ENCODE data around the gene DENND6A.

DENND6A gene

GRCh38 chr3:57692396-57693147 lies at the start of gene DENND6A:
TSS of gene DENND6A (minus strand) at chr3:57693077. CDS start at chr3:57693018, 59 bp downstream.
- H3K27ac ChIP-seq = peak within 1 kb of the TSS; percentile 96
- TF ChIP-seq CTCF (conservative IDR thresholded peaks at IDR 0.05) = no peak
- peak; percentile 91 for TF ChIP-seq ZFX (IDR thresholded peaks at IDR 0.05)

GRCh38 chr3:57740027-57740426 lies 47.1 kb upstream of the DENND6A start:
- no peak for TF ChIP-seq CTCF (conservative IDR thresholded peaks at IDR 0.05)
- TF ChIP-seq ZFX (IDR thresholded peaks at IDR 0.05) = no peak
- H3K27ac ChIP-seq = no peak overlapping the region

GRCh38 chr3:57738391-57738790 lies 45.5 kb upstream of the DENND6A start:
- TF ChIP-seq ZFX (IDR thresholded peaks at IDR 0.05) = no peak
- no peak for TF ChIP-seq CTCF (conservative IDR thresholded peaks at IDR 0.05)
- H3K27ac ChIP-seq = no peak overlapping the region

GRCh38 chr3:57737840-57738239 lies 45.0 kb upstream of the DENND6A start:
- TF ChIP-seq CTCF (conservative IDR thresholded peaks at IDR 0.05) (no peak), ZFX (IDR thresholded peaks at IDR 0.05) (no peak)
- H3K27ac ChIP-seq = no peak overlapping the region

- no peak for TF ChIP-seq ZFX (IDR thresholded peaks at IDR 0.05)
- TF ChIP-seq CTCF (conservative IDR thresholded peaks at IDR 0.05) = no peak
- no peak overlapping the region for H3K27ac ChIP-seq
Measured at GRCh38 chr3:57735405-57735804, 42.5 kb upstream of the DENND6A start.

GRCh38 chr3:57733790-57734189 lies 40.9 kb upstream of the DENND6A start:
- H3K27ac ChIP-seq = no peak overlapping the region
- TF ChIP-seq ZFX (IDR thresholded peaks at IDR 0.05) (no peak), CTCF (conservative IDR thresholded peaks at IDR 0.05) (no peak)

GRCh38 chr3:57731311-57731710 lies 38.4 kb upstream of the DENND6A start:
- no peak overlapping the region for H3K27ac ChIP-seq
- no peak for TF ChIP-seq ZFX (IDR thresholded peaks at IDR 0.05)
- TF ChIP-seq CTCF (conservative IDR thresholded peaks at IDR 0.05) = no peak
